ENCODE data around the gene OPTN.

GRCh38 chr10:13078912-13079775 is 20.8 kb upstream of the OPTN start:
- TF ChIP-seq POLR2AphosphoS5 (IDR thresholded peaks at IDR 0.05): no peak
- no peak for TF ChIP-seq CTCF (IDR thresholded peaks at IDR 0.05; ENCODE audit: poor library complexity, severe bottlenecking)
